Amniotic epithelial cell (primary cell): ENCODE measurements around the gene SLC25A4.
A peak's percentile ranks its signal among the peaks of the same experiment; 100 is the strongest.
"Not testable (repeated sequence)": the region's sequence is repeated elsewhere in the genome, so short reads cannot be mapped to it uniquely, and the experiment has no call there.

Experiments
- DNase-seq: peaks from one replicate; pipeline ENCODE4 v3.0.0-alpha.2; 2010; ENCODE audit warnings: low read depth

Gene SLC25A4

DNA sequence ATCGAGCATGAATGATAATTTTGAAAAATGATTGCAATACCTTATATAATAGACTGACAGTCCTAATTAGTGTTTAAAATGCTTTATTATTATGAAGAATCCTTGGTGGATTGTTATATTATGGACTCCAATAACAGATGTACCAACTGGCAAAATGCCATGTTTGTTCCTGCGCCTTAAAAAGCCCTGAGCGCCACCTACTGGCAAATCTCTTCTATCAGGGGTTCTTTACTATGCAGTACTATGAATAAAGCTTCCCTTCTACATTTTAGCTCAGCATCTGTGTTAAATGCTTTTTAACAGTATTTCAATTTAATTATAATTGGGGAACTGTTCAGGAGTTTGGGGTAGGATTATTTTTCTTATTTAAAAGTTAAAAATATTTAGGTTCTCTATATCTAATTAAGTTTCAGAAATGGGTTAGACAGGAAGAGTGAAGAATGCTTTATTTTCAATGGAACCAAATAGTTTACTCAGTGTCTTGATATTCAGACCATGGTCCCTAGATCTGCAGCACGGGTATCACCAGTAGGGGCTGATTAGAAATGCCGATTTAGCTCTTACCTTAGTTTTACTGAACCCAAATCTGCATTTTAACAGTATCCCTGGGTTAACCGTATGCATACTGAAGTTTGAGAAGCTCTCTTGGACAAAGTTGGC, 40.7 kb downstream of the SLC25A4 start:
- DNase-seq = peak; percentile 88

DNA sequence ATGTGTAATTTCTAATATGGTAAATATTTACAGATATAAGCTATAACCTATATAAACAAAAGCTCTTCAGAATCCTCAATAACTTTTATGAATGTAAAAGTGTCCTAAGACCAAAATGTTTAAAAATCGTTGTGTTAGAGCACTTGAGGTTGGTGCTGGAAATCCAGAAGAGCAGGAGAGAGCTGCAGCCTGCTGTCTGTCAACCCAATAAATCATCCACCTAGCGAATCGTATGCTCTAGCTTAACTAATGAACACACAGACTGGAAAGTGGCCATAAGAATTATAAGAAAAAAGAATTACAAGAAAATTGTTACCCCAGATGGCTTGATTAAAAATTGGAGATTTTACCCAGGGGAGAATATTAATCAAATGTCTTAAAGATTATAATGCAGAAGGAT, 43.7 kb downstream of the SLC25A4 start:
- DNase-seq = no peak

DNA sequence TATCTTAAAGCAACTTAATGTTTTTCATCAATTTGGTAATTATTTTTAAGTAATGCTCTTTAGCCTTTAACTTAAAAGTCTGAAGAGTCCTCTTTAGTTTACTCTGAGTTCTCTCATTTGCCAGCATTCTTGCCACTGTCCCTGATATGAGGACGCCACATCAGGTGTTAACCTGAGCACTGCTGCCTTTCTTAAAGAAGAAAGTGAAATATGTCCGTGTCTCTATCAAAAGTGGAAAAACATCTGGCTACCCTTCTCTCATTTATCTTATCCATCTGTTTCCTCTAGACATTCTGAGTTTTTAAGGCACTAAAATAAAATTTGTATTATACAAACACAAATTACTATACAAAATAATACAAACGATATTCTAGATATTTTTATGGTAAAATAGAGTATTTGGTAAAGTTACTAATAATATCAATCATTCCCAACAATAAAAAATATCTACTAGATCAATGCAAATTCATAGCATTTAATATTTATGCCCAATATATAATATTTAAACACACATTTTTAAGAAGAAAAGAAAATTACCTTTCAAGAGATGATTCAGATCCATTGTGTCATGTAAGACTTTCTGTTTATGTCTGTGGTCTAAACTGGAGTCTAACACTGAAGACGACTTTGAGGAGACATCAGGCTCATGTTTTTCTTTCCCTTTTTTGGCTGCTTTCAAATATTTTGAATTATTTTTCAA, 46.7 kb downstream of the SLC25A4 start:
- DNase-seq = no peak

DNA sequence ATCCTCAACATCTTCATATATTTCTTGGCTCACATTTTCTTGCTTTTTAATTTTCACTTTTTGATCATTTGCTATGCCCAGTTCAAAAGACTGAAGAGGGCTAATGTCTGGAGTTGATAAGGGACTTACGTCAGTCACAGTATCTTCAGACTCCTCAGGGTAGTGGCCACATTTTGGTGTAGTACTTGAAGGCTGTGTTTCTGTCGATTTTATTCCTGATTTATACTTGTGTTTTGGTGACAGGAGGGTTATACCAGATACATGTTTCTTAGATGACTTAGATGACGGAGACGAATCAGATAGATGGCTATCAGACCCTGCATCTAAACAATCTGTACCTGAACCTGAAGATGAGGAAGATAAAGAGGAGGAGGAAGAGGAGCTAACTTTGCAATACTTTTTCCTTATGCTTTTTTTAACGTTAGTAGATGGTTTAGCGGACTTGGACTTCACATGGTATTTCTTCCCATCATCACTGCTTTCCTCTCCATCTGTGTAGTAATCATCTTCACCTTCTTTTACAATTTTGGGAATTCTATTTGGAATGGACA, 47.3 kb downstream of the SLC25A4 start:
- no peak for DNase-seq

- no peak for DNase-seq
Measured at GRCh38 chr4:185192059-185192458, 49.0 kb downstream of the SLC25A4 start.

- no peak for DNase-seq
Measured at GRCh38 chr4:185194924-185195888, 52.1 kb downstream of the SLC25A4 start.

DNA sequence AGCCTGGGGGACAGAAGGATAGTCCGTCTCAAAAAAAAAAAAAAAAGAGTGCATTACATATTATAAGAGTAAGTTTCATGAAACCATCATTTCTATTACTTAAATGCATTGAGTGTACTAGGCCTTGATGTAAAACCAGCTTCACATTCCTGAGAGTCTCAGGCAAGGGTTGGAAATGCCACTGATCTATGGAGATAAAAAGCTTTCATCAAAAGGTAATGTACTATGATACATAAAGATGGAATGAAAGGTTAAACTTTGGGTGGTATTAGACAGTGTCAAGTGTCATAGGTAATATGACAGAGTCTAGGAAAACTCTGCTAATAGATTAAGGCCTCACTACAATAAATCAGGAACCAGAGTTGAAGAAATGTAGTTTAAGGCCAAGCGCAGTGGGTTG, 53.4 kb downstream of the SLC25A4 start:
- DNase-seq = no peak

- not testable (repeated sequence) for DNase-seq
Measured at GRCh38 chr4:185198189-185198588, 55.1 kb downstream of the SLC25A4 start.
